ENCODE measurements around the gene ROBO4.

Gene ROBO4

GRCh38 chr11:124861670-124862069 lies 36.0 kb downstream of the ROBO4 start:
- H3K27me3 ChIP-seq (ENCODE audit: control insufficient read depth in 5 of 5, insufficient read depth in 4 of 5, low read length in 5 of 5): peaks cover 29 to 58% (median 49%) of the 10 kb centered on the region in 5 donors

GRCh38 chr11:124859171-124859570 lies 38.5 kb downstream of the ROBO4 start:
- Histone ChIP-seq H3K9ac (ENCODE audit: low read length in 5 of 5) (no peak overlapping the region), H3K27ac (ENCODE audit: low read depth, low read length) (no peak overlapping the region), H3K9me3 (ENCODE audit: control insufficient read depth in 5 of 5, low read length in 5 of 5) (peaks cover 0 to 5% (median 4%) of the 10 kb centered on the region in 5 donors), H3K4me3 (ENCODE audit: low read depth in 1 of 5, low read length in 5 of 5) (no peak overlapping the region), H3K4me1 (ENCODE audit: control insufficient read depth in 5 of 5, insufficient read depth in 5 of 5, low read length in 5 of 5) (peaks cover 2 to 10% (median 10%) of the 10 kb centered on the region in 5 donors), H3K27me3 (ENCODE audit: control insufficient read depth in 5 of 5, insufficient read depth in 4 of 5, low read length in 5 of 5) (peaks cover 13 to 40% (median 28%) of the 10 kb centered on the region in 5 donors), H3K36me3 (ENCODE audit: control insufficient read depth in 5 of 5, insufficient read depth in 5 of 5, low read length in 5 of 5) (no peaks in the 10 kb centered on the region)

More at GRCh38 chr11:124861670-124862069, 36.0 kb downstream of the ROBO4 start:
- Histone ChIP-seq H3K4me1 (ENCODE audit: control insufficient read depth in 5 of 5, insufficient read depth in 5 of 5, low read length in 5 of 5) (peaks cover 2 to 31% (median 30%) of the 10 kb centered on the region in 5 donors), H3K9ac (ENCODE audit: low read length in 5 of 5) (no peak overlapping the region), H3K36me3 (ENCODE audit: control insufficient read depth in 5 of 5, insufficient read depth in 5 of 5, low read length in 5 of 5) (no peaks in the 10 kb centered on the region), H3K27ac (ENCODE audit: low read depth, low read length) (no peak overlapping the region), H3K4me3 (ENCODE audit: low read depth in 1 of 5, low read length in 5 of 5) (no peak overlapping the region), H3K9me3 (ENCODE audit: control insufficient read depth in 5 of 5, low read length in 5 of 5) (no peaks in the 10 kb centered on the region)

- H3K9ac ChIP-seq (ENCODE audit: low read length in 5 of 5): no peak overlapping the region
- H3K27ac ChIP-seq (ENCODE audit: low read depth, low read length): no peak overlapping the region
- H3K9me3 ChIP-seq (ENCODE audit: control insufficient read depth in 5 of 5, low read length in 5 of 5): no peaks in the 10 kb centered on the region
- H3K36me3 ChIP-seq (ENCODE audit: control insufficient read depth in 5 of 5, insufficient read depth in 5 of 5, low read length in 5 of 5): no peaks in the 10 kb centered on the region
- no peak overlapping the region for H3K4me3 ChIP-seq (ENCODE audit: low read depth in 1 of 5, low read length in 5 of 5)
- peaks cover 45 to 75% (median 61%) of the 10 kb centered on the region in 5 donors for H3K27me3 ChIP-seq (ENCODE audit: control insufficient read depth in 5 of 5, insufficient read depth in 4 of 5, low read length in 5 of 5)
- H3K4me1 ChIP-seq (ENCODE audit: control insufficient read depth in 5 of 5, insufficient read depth in 5 of 5, low read length in 5 of 5): peaks cover 0 to 10% (median 7%) of the 10 kb centered on the region in 5 donors
These were observed 51.5 kb downstream of the ROBO4 start for GRCh38 chr11:124846070-124846673.

- H3K36me3 ChIP-seq (ENCODE audit: control insufficient read depth in 5 of 5, insufficient read depth in 5 of 5, low read length in 5 of 5): no peaks in the 10 kb centered on the region
- no peak overlapping the region for H3K27ac ChIP-seq (ENCODE audit: low read depth, low read length)
- no peaks in the 10 kb centered on the region for H3K9me3 ChIP-seq (ENCODE audit: control insufficient read depth in 5 of 5, low read length in 5 of 5)
- H3K4me1 ChIP-seq (ENCODE audit: control insufficient read depth in 5 of 5, insufficient read depth in 5 of 5, low read length in 5 of 5): peaks cover 0 to 15% (median 10%) of the 10 kb centered on the region in 5 donors
- peaks cover 54 to 84% (median 70%) of the 10 kb centered on the region in 5 donors for H3K27me3 ChIP-seq (ENCODE audit: control insufficient read depth in 5 of 5, insufficient read depth in 4 of 5, low read length in 5 of 5)
- H3K9ac ChIP-seq (ENCODE audit: low read length in 5 of 5): no peak overlapping the region
- peak overlapping the region in 1 of 5 donors; percentile 1 for H3K4me3 ChIP-seq (ENCODE audit: low read depth in 1 of 5, low read length in 5 of 5)
These were observed 53.0 kb downstream of the ROBO4 start for GRCh38 chr11:124844664-124845079.

- Histone ChIP-seq H3K27me3 (ENCODE audit: control insufficient read depth in 5 of 5, insufficient read depth in 4 of 5, low read length in 5 of 5) (peaks cover 60 to 90% (median 75%) of the 10 kb centered on the region in 5 donors), H3K4me3 (ENCODE audit: low read depth in 1 of 5, low read length in 5 of 5) (no peak overlapping the region), H3K9me3 (ENCODE audit: control insufficient read depth in 5 of 5, low read length in 5 of 5) (no peaks in the 10 kb centered on the region), H3K4me1 (ENCODE audit: control insufficient read depth in 5 of 5, insufficient read depth in 5 of 5, low read length in 5 of 5) (peaks cover 0 to 23% (median 19%) of the 10 kb centered on the region in 5 donors), H3K9ac (ENCODE audit: low read length in 5 of 5) (no peak overlapping the region), H3K36me3 (ENCODE audit: control insufficient read depth in 5 of 5, insufficient read depth in 5 of 5, low read length in 5 of 5) (no peaks in the 10 kb centered on the region), H3K27ac (ENCODE audit: low read depth, low read length) (no peak overlapping the region)
These were observed 54.1 kb downstream of the ROBO4 start for GRCh38 chr11:124843616-124843910.

GRCh38 chr11:124842305-124842704 lies 55.4 kb downstream of the ROBO4 start:
- H3K4me3 ChIP-seq (ENCODE audit: low read depth in 1 of 5, low read length in 5 of 5): no peak overlapping the region
- peaks cover 0 to 23% (median 19%) of the 10 kb centered on the region in 5 donors for H3K4me1 ChIP-seq (ENCODE audit: control insufficient read depth in 5 of 5, insufficient read depth in 5 of 5, low read length in 5 of 5)
- no peaks in the 10 kb centered on the region for H3K9me3 ChIP-seq (ENCODE audit: control insufficient read depth in 5 of 5, low read length in 5 of 5)
- H3K9ac ChIP-seq (ENCODE audit: low read length in 5 of 5): no peak overlapping the region
- no peaks in the 10 kb centered on the region for H3K36me3 ChIP-seq (ENCODE audit: control insufficient read depth in 5 of 5, insufficient read depth in 5 of 5, low read length in 5 of 5)
- peaks cover 63 to 86% (median 75%) of the 10 kb centered on the region in 5 donors for H3K27me3 ChIP-seq (ENCODE audit: control insufficient read depth in 5 of 5, insufficient read depth in 4 of 5, low read length in 5 of 5)
- no peak overlapping the region for H3K27ac ChIP-seq (ENCODE audit: low read depth, low read length)

GRCh38 chr11:124841840-124842239 lies 55.8 kb downstream of the ROBO4 start:
- Histone ChIP-seq H3K36me3 (ENCODE audit: control insufficient read depth in 5 of 5, insufficient read depth in 5 of 5, low read length in 5 of 5) (no peaks in the 10 kb centered on the region), H3K4me3 (ENCODE audit: low read depth in 1 of 5, low read length in 5 of 5) (no peak overlapping the region), H3K27ac (ENCODE audit: low read depth, low read length) (no peak overlapping the region), H3K9ac (ENCODE audit: low read length in 5 of 5) (no peak overlapping the region), H3K27me3 (ENCODE audit: control insufficient read depth in 5 of 5, insufficient read depth in 4 of 5, low read length in 5 of 5) (peaks cover 63 to 83% (median 73%) of the 10 kb centered on the region in 5 donors), H3K9me3 (ENCODE audit: control insufficient read depth in 5 of 5, low read length in 5 of 5) (no peaks in the 10 kb centered on the region), H3K4me1 (ENCODE audit: control insufficient read depth in 5 of 5, insufficient read depth in 5 of 5, low read length in 5 of 5) (peaks cover 0 to 26% (median 22%) of the 10 kb centered on the region in 5 donors)

- Histone ChIP-seq H3K9ac (ENCODE audit: low read length in 5 of 5) (no peak overlapping the region), H3K4me1 (ENCODE audit: control insufficient read depth in 5 of 5, insufficient read depth in 5 of 5, low read length in 5 of 5) (peaks cover 0 to 30% (median 24%) of the 10 kb centered on the region in 5 donors), H3K9me3 (ENCODE audit: control insufficient read depth in 5 of 5, low read length in 5 of 5) (no peaks in the 10 kb centered on the region), H3K27me3 (ENCODE audit: control insufficient read depth in 5 of 5, insufficient read depth in 4 of 5, low read length in 5 of 5) (peaks cover 61 to 77% (median 69%) of the 10 kb centered on the region in 5 donors), H3K36me3 (ENCODE audit: control insufficient read depth in 5 of 5, insufficient read depth in 5 of 5, low read length in 5 of 5) (no peaks in the 10 kb centered on the region), H3K4me3 (ENCODE audit: low read depth in 1 of 5, low read length in 5 of 5) (no peak overlapping the region), H3K27ac (ENCODE audit: low read depth, low read length) (no peak overlapping the region)
These were observed 56.5 kb downstream of the ROBO4 start for GRCh38 chr11:124841201-124841600.

GRCh38 chr11:124840666-124841065 lies 57.0 kb downstream of the ROBO4 start:
- Histone ChIP-seq H3K27ac (ENCODE audit: low read depth, low read length) (no peak overlapping the region), H3K36me3 (ENCODE audit: control insufficient read depth in 5 of 5, insufficient read depth in 5 of 5, low read length in 5 of 5) (no peaks in the 10 kb centered on the region), H3K27me3 (ENCODE audit: control insufficient read depth in 5 of 5, insufficient read depth in 4 of 5, low read length in 5 of 5) (peaks cover 56 to 72% (median 64%) of the 10 kb centered on the region in 5 donors), H3K9ac (ENCODE audit: low read length in 5 of 5) (no peak overlapping the region), H3K4me3 (ENCODE audit: low read depth in 1 of 5, low read length in 5 of 5) (no peak overlapping the region), H3K4me1 (ENCODE audit: control insufficient read depth in 5 of 5, insufficient read depth in 5 of 5, low read length in 5 of 5) (peaks cover 0 to 32% (median 26%) of the 10 kb centered on the region in 5 donors), H3K9me3 (ENCODE audit: control insufficient read depth in 5 of 5, low read length in 5 of 5) (no peaks in the 10 kb centered on the region)

- Histone ChIP-seq H3K9ac (ENCODE audit: low read length in 5 of 5) (no peak overlapping the region), H3K36me3 (ENCODE audit: control insufficient read depth in 5 of 5, insufficient read depth in 5 of 5, low read length in 5 of 5) (no peaks in the 10 kb centered on the region), H3K4me1 (ENCODE audit: control insufficient read depth in 5 of 5, insufficient read depth in 5 of 5, low read length in 5 of 5) (peaks cover 0 to 32% (median 26%) of the 10 kb centered on the region in 5 donors), H3K27ac (ENCODE audit: low read depth, low read length) (no peak overlapping the region), H3K9me3 (ENCODE audit: control insufficient read depth in 5 of 5, low read length in 5 of 5) (no peaks in the 10 kb centered on the region), H3K27me3 (ENCODE audit: control insufficient read depth in 5 of 5, insufficient read depth in 4 of 5, low read length in 5 of 5) (peaks cover 50 to 66% (median 58%) of the 10 kb centered on the region in 5 donors), H3K4me3 (ENCODE audit: low read depth in 1 of 5, low read length in 5 of 5) (peak overlapping the region in 4 of 5 donors; percentile 38 to 52 (median 46))
These were observed 57.6 kb downstream of the ROBO4 start for GRCh38 chr11:124839972-124840621.

Data from subcutaneous abdominal adipose tissue (tissue), 5 donors.